HFF-Myc (cell line): ENCODE measurements around the gene PDE9A.

Experiments
- DNase-seq: peaks from one replicate; pipeline ENCODE4 v3.0.0-alpha.2; 2011; ENCODE audit warnings: low read depth; ENCODE audit errors: extremely low read depth
- H3K4me3 ChIP-seq: replicated peaks from 2 replicates; pipeline ENCODE4 v1.5.1; 2011; ENCODE audit warnings: low read depth, mild to moderate bottlenecking, control low read depth, low read length
- CTCF ChIP-seq: IDR thresholded peaks from 2 replicates; pipeline ENCODE4 v1.5.1; 2012; ENCODE audit warnings: mild to moderate bottlenecking, low read depth, low read length, control low read depth; ENCODE audit errors: missing control alignments

PDE9A gene

DNA sequence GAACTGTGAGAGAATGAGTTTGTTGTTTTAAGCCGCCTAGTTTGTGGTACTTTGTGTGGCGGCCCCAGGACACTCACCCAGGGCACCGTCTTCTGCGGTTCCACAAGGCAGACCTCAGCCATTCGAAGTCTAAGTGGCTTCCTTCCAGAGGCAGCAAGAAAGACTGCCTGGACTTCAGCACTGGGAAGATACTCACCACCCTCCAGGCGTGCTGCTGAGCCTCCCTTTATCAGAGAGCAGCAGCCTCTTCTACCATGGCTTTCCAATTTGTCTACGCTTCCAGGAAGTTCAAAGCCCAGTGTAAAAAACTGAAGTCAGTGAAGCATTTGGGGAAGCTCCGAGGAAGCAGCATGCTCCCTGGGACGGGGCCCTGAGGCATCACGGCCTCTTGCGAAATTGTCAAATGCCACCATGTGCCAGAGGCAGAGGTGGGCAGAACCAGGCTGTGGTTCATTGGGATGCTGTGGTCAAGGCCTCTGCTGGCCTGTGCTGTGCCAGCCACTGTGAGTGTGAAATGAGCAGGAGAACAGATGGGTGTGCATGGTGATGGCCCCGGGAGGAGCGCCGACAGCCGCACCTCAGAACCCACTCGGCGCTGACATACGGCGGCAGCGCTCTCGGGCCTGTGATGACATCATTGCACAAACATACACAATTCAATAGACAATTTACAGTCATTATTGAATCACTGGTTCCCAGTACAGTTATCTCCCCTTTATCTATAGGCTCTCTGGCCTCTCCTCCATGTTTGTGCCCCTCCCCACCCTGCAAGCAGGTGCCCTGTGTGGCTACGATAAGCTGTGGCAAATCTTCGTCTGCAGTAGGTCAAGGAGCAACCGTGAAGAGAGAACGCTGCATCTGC, 110.4 kb downstream of the PDE9A start:
- no peak overlapping the region for H3K4me3 ChIP-seq
- no peak for TF ChIP-seq CTCF
- no peak for DNase-seq

GRCh38 chr21:42764443-42764760, 111.0 kb downstream of the PDE9A start:
- H3K4me3 ChIP-seq = no peak overlapping the region
- no peak for TF ChIP-seq CTCF
- DNase-seq = no peak

DNA sequence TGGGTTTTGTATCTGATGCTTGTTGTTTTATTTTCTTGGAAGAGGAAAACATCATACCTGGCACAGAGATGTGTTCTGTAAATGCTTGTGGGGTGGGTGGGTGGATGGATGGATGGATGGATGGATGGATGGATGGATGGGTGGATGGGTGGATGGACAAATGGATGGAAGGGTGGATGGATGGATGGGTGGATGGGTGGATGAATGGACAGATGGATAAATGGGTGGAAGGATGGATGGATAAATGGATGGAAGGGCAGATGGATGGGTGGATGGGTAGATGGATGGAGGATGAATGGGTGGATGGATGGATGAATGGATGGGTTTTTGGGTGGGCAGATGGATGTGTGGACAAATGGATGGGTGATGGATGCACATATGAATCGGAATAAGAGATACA, 111.5 kb downstream of the PDE9A start:
- no peak for TF ChIP-seq CTCF
- no peak for DNase-seq
- H3K4me3 ChIP-seq = no peak overlapping the region

DNA sequence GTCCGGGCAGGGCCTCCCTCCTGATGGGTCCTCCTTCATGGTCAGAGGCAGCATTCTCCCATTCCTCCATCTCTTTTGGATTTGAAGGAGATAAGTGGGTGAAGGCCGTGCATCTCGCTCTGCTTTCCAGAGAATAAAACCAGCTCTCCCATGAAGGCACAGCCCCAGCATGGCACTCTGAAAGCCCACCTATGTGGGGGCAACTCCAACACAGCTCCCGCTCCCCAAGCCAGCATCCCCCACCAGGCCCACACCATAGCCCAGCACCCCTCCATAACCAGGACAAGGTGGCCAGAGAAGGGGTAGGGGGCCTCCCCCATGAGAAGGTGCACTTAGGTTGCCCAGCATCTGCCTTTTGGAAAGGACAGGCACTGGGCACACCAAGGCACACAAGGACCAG, 112.2 kb downstream of the PDE9A start:
- no peak for DNase-seq
- no peak overlapping the region for H3K4me3 ChIP-seq
- no peak for TF ChIP-seq CTCF

DNA sequence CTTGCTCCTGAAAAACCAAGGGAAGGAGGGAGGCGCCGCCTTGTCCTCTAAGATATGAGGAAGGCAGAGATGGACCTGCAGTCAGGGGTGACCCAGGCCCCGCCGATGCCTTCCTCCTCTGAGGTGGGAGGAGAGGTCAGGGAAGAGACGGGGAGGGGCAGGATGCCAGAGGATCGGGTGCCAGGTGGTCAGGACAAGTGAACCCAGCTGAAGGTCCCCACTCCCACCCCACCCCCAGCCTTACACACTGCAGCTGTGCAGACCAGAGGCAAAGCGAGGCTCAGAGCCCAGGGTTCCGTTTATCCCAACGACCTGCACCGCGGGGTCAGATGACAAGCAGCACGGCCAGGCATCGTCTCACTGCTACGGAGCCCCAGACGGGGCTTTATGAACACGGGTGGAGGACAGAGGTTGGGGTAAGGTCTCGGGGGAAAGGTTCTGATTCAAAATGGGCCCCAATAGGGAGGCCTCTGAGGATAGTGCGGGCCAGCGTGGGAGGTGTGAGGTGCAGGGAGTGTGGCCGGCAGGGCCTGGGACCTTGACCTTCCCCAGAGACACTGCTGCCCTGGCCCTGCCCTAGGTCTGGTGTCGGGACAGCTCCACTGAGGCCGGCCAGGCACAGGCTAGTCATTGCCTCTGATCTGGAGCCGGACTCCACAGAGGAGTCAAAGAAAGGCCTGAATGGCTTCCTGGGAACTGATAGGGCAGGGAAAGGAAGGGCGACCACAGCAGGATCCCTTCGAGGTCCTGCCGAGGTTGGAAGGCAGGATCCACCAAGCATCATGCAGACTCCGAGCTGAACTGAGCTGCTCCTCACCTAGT, 113.5 kb downstream of the PDE9A start:
- DNase-seq = no peak
- H3K4me3 ChIP-seq = no peak overlapping the region
- TF ChIP-seq CTCF = no peak

GRCh38 chr21:42767561-42767835, 114.1 kb downstream of the PDE9A start:
- H3K4me3 ChIP-seq = no peak overlapping the region
- TF ChIP-seq CTCF = no peak
- DNase-seq = no peak
